PC-3 (cell line): ENCODE data around the gene PRPF19. TPM values are rescaled to one million over a fixed set of nuclear protein-coding genes. Genes with fewer than 3 reads are reported as not detected.
"Not testable (repeated sequence)": the region's sequence is repeated elsewhere in the genome, so short reads cannot be mapped to it uniquely, and the experiment has no call there.

Experiments
- ATAC-seq: fragments of 200-7000 bp; cut with Tn5 transposase; 2 replicates; pipeline ENCODE4 v1.9.1; 2020; ENCODE audit warnings: mild to moderate bottlenecking, moderate library complexity
- BruUV-seq: library from RNA; stranded (reverse); fragments of 400-500 nt; replicated peaks from 2 replicates; lab custom pipeline; 2021; lab: Mats Ljungman, UMichigan
- CTCF ChIA-PET: fragments of 300-600 bp; sonication (Branson Sonifier 250); formaldehyde crosslinking; loops from one replicate; lab custom pipeline; 2022; ENCODE audit warnings: antibody characterized with exemption; lab: Charles Lee
- POLR2A ChIA-PET: fragments of 300-600 bp; sonication (Branson Sonifier 250); formaldehyde crosslinking; loops from one replicate; lab custom pipeline; 2022; ENCODE audit warnings: antibody characterized with exemption; ENCODE audit not compliant: unreplicated experiment; lab: Charles Lee
- DNase-seq: peaks from one replicate; pipeline ENCODE4 v3.0.0-alpha.2; 2015
- H2AFZ ChIP-seq: fragments of 300-600 bp; sonication (generic); 2 replicates; pipeline ENCODE4 v1.6.0; 2016; ENCODE audit warnings: antibody characterized with exemption, low read length
- H3F3A ChIP-seq: fragments of 300-600 bp; sonication (generic); one replicate; pipeline ENCODE4 v1.6.0; 2017; ENCODE audit warnings: antibody characterized with exemption, low read length, control low read depth, mild to moderate bottlenecking; ENCODE audit not compliant: unreplicated experiment
- H3K27ac ChIP-seq: fragments of 300-600 bp; sonication (generic); 2 replicates; pipeline ENCODE4 v1.5.1; 2016; ENCODE audit warnings: mild to moderate bottlenecking, low read length
- H3K27me3 ChIP-seq: fragments of 300-600 bp; sonication (generic); 2 replicates; pipeline ENCODE4 v1.6.1; 2016; ENCODE audit warnings: low read length, mixed read lengths
- H3K36me3 ChIP-seq: fragments of 300-600 bp; sonication (generic); 2 replicates; pipeline ENCODE4 v1.6.1; 2016; ENCODE audit warnings: low read depth, mixed run types, low read length, mixed read lengths
- H3K4me1 ChIP-seq: fragments of 300-600 bp; sonication (generic); 2 replicates; pipeline ENCODE4 v1.5.1; 2016; ENCODE audit warnings: low read length; ENCODE audit not compliant: insufficient read depth
- H3K4me2 ChIP-seq: fragments of 300-600 bp; sonication (generic); 2 replicates; pipeline ENCODE4 v1.6.0; 2016; ENCODE audit warnings: low read length
- H3K4me3 ChIP-seq: fragments of 300-600 bp; sonication (generic); 2 replicates; pipeline ENCODE4 v1.5.1; 2016; ENCODE audit warnings: mild to moderate bottlenecking, low read length, mixed read lengths
- H3K79me2 ChIP-seq: fragments of 300-600 bp; sonication (generic); 2 replicates; pipeline ENCODE4 v1.6.1; 2017; ENCODE audit warnings: low read length, mixed read lengths
- H3K9ac ChIP-seq: fragments of 300-600 bp; sonication (generic); 2 replicates; pipeline ENCODE4 v1.6.0; 2016; ENCODE audit warnings: mild to moderate bottlenecking, low read length
- H3K9me2 ChIP-seq: fragments of 300-600 bp; sonication (generic); replicated peaks from 2 replicates; pipeline ENCODE4 v1.6.1; 2016; ENCODE audit warnings: mixed run types, low read length, mixed read lengths
- H3K9me3 ChIP-seq: fragments of 300-600 bp; sonication (generic); 2 replicates; pipeline ENCODE4 v1.6.1; 2016; ENCODE audit warnings: low read length, mixed read lengths
- H4K20me1 ChIP-seq: fragments of 300-600 bp; sonication (generic); 2 replicates; pipeline ENCODE4 v1.6.1; 2016; ENCODE audit warnings: low read length, mixed read lengths
- CTCF ChIP-seq: fragments of 300-600 bp; sonication (generic); conservative IDR thresholded peaks from 2 replicates; pipeline ENCODE4 v1.5.1; 2017; ENCODE audit warnings: antibody characterized with exemption, low read depth, mild to moderate bottlenecking, low read length
- EZH2 ChIP-seq: fragments of 300-600 bp; sonication (generic); IDR thresholded peaks from one replicate; pipeline ENCODE4 v1.6.1; 2017; ENCODE audit warnings: antibody characterized with exemption, mild to moderate bottlenecking, low read length; ENCODE audit not compliant: unreplicated experiment
- EZH2phosphoT487 ChIP-seq: fragments of 300-600 bp; sonication (generic); IDR thresholded peaks from 2 replicates; pipeline ENCODE4 v1.6.1; 2018; ENCODE audit warnings: mild to moderate bottlenecking, antibody characterized with exemption, low read length, borderline replicate concordance
- intact Hi-C: fragments of 100-400 bp; cut with micrococcal nuclease; formaldehyde crosslinking; loops from 2 replicates; pipeline ENCODE4 v1.9.0; 2023
- total RNA-seq: library from RNA; depleted of rRNA; stranded (reverse); fragments of >200 nt; gene quantifications from 2 replicates; pipeline ENCODE4 v1.2.3, GENCODE V29; 2014

The PRPF19 gene
- total RNA-seq, 1 experiment from 2014 or later = 165 TPM

DNA sequence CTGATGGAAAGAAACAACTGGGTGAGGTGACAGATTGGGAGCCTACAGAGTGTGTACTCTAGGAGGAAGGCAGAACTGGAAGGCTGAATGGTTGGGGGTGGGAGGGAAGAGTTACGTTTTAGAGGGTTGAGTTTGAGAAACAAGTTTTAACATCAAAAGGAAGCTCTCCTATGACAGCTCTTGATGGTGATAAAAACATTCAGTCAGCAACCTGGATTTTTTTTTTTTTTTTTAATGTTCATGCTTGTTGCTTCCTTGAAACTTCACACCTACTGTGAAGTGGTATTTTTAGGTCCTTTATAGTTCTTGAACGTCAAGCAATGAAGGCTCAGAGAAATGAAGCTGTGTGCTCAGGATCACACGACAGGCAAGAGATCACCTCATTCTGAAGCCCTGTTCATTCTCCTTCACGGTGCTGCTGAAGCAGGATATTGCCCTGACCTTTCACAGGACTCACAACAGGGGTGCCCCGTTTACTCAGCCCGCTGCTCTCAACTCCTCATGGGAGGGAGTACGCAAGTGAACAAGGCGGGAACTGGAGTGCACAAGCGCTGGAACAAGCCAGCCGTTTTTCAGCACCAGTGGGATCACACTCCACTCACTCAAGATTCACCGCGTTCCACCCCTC, 6.0 kb upstream of the PRPF19 start:
- intact Hi-C loops = no loop called here
- H3K4me2 ChIP-seq = no peak overlapping the region
- CTCF ChIA-PET = interaction anchor here (1.9 kb wide), 1 partner anchor 13 kb away, joined by 13 read pairs; no protein-coding TSS in a partner anchor

DNA sequence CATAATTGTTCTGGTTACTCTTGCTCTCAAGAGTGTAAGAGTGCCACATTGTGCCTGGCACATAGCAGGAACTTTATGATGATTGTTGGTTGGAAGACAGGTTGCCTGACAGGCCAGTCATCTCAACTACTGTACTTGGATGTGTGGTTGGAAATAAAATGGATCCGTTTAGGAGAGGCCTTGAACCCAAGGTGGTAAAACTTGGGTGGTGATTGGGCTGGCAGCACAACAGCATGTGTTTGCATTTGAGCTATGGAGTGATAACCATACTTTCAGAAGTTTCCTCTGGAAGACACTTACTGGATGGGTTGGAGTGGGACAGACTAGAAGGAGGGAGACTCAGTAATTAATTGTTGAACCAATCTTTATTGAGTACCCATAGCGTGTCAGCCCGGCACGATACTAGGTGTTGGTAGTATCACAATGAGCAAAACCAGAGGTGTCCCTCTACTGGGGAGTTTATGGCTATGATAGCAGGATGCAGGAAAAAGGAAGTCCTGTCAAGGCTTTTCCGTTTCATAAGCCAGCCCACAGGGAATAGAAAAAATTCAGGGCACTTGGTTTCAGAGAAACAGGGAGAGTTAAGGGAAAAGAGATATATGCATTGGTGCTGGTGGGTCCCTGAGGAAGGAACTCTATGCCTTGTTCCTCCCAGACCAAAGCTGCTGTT, 4.5 kb upstream of the PRPF19 start:
- TF ChIP-seq EZH2 (no peak), CTCF (no peak), EZH2phosphoT487 (no peak)
- no peak overlapping the region for H3K4me3 ChIP-seq
- intact Hi-C loops = no loop called here
- H3K79me2 ChIP-seq = peaks cover 24% of the 10 kb centered on the region
- peaks cover 7% of the 10 kb centered on the region for H3F3A ChIP-seq
- no peaks in the 10 kb centered on the region for H3K36me3 ChIP-seq
- no peaks in the 10 kb centered on the region for H3K9me3 ChIP-seq
- H3K4me2 ChIP-seq = no peak overlapping the region
- H2AFZ ChIP-seq = no peak overlapping the region
- BruUV-seq = no TSS peak
- no peak overlapping the region for H3K9ac ChIP-seq
- H3K27me3 ChIP-seq = no peaks in the 10 kb centered on the region
- H3K27ac ChIP-seq = no peak overlapping the region
- ChIA-PET CTCF (no interaction called here), POLR2A (interaction anchor here (0.7 kb wide), 1 partner anchor 79 kb away, joined by 3 read pairs; no protein-coding TSS in a partner anchor)
- no peak for ATAC-seq
- H3K9me2 ChIP-seq = no peaks in the 10 kb centered on the region
- no peaks in the 10 kb centered on the region for H4K20me1 ChIP-seq
- peaks cover 16% of the 10 kb centered on the region for H3K4me1 ChIP-seq
- no peak for DNase-seq

More for the DNA sequence above, 6.0 kb upstream of the PRPF19 start:
- no peak overlapping the region for H3K27ac ChIP-seq
- H3K79me2 ChIP-seq = peaks cover 34% of the 10 kb centered on the region
- H3K4me3 ChIP-seq = no peak overlapping the region
- H3K9me3 ChIP-seq = no peaks in the 10 kb centered on the region
- POLR2A ChIA-PET = no interaction called here
- no peak overlapping the region for H2AFZ ChIP-seq
- H3K36me3 ChIP-seq = no peaks in the 10 kb centered on the region; the same call in 1 of the 2 replicates
- peaks cover 7% of the 10 kb centered on the region for H3F3A ChIP-seq
- no peaks in the 10 kb centered on the region for H3K9me2 ChIP-seq
- no peak overlapping the region for H3K9ac ChIP-seq
- no peaks in the 10 kb centered on the region for H3K27me3 ChIP-seq
- peaks cover 23% of the 10 kb centered on the region for H3K4me1 ChIP-seq
- H4K20me1 ChIP-seq = no peaks in the 10 kb centered on the region
- no peak for DNase-seq
- TF ChIP-seq CTCF (no peak), EZH2phosphoT487 (no peak), EZH2 (no peak)
- BruUV-seq = no TSS peak
- no peak for ATAC-seq

DNA sequence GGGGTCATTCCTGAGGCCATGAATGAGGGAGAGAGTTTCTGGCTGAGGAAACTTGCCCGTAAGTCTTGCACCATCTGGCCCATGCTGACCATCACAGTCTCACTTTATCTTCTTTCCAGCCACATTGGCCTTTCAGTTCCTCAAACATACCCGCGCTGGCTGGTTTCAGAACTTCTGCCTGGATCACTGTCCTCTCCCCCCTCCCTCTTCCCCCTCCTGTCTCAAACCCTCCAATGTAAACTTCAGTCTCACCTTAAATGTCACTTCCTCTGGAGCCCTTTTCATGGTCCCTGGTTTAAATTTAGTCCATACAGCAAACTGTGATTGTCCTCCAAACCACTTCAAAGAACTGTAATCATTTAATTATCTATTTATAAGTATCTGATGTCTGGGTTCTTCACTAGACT, 3.9 kb upstream of the PRPF19 start:
- H3K9ac ChIP-seq = no peak overlapping the region
- no peaks in the 10 kb centered on the region for H3K27me3 ChIP-seq
- peaks cover 14% of the 10 kb centered on the region for H3K4me1 ChIP-seq
- H3K9me3 ChIP-seq = no peaks in the 10 kb centered on the region
- ChIA-PET CTCF (no interaction called here), POLR2A (interaction anchor here (0.7 kb wide), 1 partner anchor 79 kb away, joined by 3 read pairs; no protein-coding TSS in a partner anchor)
- no peak overlapping the region for H3K4me3 ChIP-seq
- no peak overlapping the region for H2AFZ ChIP-seq
- no TSS peak for BruUV-seq
- DNase-seq = no peak
- H3K9me2 ChIP-seq = no peaks in the 10 kb centered on the region
- H3K27ac ChIP-seq = no peak overlapping the region
- H3K79me2 ChIP-seq = peaks cover 26% of the 10 kb centered on the region
- no peaks in the 10 kb centered on the region for H3K36me3 ChIP-seq
- peaks cover 7% of the 10 kb centered on the region for H3F3A ChIP-seq
- peaks cover 3% of the 10 kb centered on the region for H4K20me1 ChIP-seq
- H3K4me2 ChIP-seq = no peak overlapping the region
- intact Hi-C loops = no loop called here
- no peak for ATAC-seq
- TF ChIP-seq EZH2 (no peak), EZH2phosphoT487 (no peak), CTCF (no peak)

- CTCF ChIA-PET, intact Hi-C loops: not testable (repeated sequence)
These were observed 3.4 kb upstream of the PRPF19 start for GRCh38 chr11:60909680-60910280.

More at GRCh38 chr11:60909680-60910280, 3.4 kb upstream of the PRPF19 start:
- H3K4me3 ChIP-seq, H3K27me3 ChIP-seq, POLR2A ChIA-PET, H3F3A ChIP-seq, DNase-seq, H3K9me2 ChIP-seq, H4K20me1 ChIP-seq, H3K4me2 ChIP-seq, BruUV-seq, H3K9ac ChIP-seq, H3K36me3 ChIP-seq, ATAC-seq, H3K9me3 ChIP-seq, H3K27ac ChIP-seq, H2AFZ ChIP-seq: not testable (repeated sequence)
- Histone ChIP-seq H3K4me1 (peaks cover 16% of the 10 kb centered on the region), H3K79me2 (peaks cover 26% of the 10 kb centered on the region)
